ENCODE results near the gene UPK2.
"Not testable (repeated sequence)": the region's sequence is repeated elsewhere in the genome, so short reads cannot be mapped to it uniquely, and the experiment has no call there.

DNA sequence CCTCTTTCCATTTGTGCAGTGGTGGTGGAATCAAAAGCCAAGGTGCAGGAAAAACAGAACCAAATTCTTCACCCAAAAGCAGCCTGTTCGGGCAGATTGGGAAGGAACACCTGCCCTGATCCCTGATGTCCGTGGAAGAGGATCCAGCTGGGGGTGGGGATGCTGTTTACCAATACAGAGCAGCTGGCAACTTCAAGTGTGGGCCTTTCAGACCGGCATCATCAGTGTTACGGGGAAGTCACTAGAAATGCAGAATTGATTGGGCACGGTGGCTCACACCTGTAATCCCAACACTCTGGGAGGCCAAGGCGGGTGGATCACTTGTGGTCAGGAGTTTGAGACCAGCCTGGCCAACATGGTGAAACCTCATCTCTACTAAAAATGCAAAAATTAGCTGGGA lies 2.1 kb upstream of the UPK2 start:
- TF ChIP-seq, protein P1, sequence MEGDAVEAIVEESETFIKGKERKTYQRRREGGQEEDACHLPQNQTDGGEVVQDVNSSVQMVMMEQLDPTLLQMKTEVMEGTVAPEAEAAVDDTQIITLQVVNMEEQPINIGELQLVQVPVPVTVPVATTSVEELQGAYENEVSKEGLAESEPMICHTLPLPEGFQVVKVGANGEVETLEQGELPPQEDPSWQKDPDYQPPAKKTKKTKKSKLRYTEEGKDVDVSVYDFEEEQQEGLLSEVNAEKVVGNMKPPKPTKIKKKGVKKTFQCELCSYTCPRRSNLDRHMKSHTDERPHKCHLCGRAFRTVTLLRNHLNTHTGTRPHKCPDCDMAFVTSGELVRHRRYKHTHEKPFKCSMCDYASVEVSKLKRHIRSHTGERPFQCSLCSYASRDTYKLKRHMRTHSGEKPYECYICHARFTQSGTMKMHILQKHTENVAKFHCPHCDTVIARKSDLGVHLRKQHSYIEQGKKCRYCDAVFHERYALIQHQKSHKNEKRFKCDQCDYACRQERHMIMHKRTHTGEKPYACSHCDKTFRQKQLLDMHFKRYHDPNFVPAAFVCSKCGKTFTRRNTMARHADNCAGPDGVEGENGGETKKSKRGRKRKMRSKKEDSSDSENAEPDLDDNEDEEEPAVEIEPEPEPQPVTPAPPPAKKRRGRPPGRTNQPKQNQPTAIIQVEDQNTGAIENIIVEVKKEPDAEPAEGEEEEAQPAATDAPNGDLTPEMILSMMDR (IDR thresholded peaks at IDR 0.05; ENCODE audit: low read depth, low read length, poor library complexity, severe bottlenecking), result not testable (repeated sequence)
- TF ChIP-seq EZH2phosphoT487 (IDR thresholded peaks at IDR 0.05; ENCODE audit: borderline replicate concordance, low read length), result not testable (repeated sequence)

Measured in DOHH2 (cell line).